Measurements from ENCODE around the gene PTGFRN.

Gene PTGFRN

DNA sequence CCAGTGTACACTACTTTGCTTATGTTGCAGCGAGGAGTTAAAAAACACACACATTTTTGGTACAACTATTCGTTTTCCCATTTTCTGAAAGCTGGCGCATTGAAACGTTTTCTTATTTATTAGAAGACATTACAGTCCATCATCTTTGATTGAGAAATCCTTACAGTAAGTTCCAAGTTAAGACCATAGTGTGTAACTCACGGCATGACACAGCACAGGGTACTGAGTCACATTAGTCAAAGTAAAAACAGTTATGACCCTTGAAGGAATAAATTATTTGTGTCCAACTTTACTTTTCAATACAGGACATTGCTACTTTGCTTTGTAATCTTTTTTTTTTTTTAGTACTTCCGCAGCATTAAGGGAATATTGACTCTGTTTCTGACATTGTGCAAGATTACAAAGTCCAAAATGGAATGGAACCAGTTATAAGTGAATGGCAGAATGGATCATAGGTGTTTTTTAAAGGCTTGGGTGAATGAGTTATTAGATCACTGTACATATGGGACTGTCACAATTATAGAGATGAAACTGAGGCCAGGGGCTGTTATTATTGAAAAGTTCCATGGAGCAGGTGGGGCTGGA is 11.7 kb downstream of the PTGFRN start:
- no peak overlapping the region for H3K4me3 ChIP-seq (ENCODE audit: low read length)
- H3K9me3 ChIP-seq (ENCODE audit: insufficient read depth, low read length) = no peaks in the 10 kb centered on the region
- H2AFZ ChIP-seq (ENCODE audit: low read depth, low read length) = no peak overlapping the region
- H3K27ac ChIP-seq (ENCODE audit: low read length) = no peak overlapping the region
- H3K36me3 ChIP-seq (replicated peaks; ENCODE audit: low read depth, low read length) = no peaks in the 10 kb centered on the region
- H3K4me2 ChIP-seq (ENCODE audit: low read length) = no peak overlapping the region
- H4K20me1 ChIP-seq (ENCODE audit: insufficient read depth, low read length) = no peaks in the 10 kb centered on the region
- no peak overlapping the region for H3K9ac ChIP-seq (ENCODE audit: low read length)
- peaks cover 6% of the 10 kb centered on the region; the same call in 1 of the 2 replicates for H3K27me3 ChIP-seq (ENCODE audit: low read depth, low read length)
- TF ChIP-seq, protein P1, sequence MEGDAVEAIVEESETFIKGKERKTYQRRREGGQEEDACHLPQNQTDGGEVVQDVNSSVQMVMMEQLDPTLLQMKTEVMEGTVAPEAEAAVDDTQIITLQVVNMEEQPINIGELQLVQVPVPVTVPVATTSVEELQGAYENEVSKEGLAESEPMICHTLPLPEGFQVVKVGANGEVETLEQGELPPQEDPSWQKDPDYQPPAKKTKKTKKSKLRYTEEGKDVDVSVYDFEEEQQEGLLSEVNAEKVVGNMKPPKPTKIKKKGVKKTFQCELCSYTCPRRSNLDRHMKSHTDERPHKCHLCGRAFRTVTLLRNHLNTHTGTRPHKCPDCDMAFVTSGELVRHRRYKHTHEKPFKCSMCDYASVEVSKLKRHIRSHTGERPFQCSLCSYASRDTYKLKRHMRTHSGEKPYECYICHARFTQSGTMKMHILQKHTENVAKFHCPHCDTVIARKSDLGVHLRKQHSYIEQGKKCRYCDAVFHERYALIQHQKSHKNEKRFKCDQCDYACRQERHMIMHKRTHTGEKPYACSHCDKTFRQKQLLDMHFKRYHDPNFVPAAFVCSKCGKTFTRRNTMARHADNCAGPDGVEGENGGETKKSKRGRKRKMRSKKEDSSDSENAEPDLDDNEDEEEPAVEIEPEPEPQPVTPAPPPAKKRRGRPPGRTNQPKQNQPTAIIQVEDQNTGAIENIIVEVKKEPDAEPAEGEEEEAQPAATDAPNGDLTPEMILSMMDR (IDR thresholded peaks at IDR 0.05; ENCODE audit: low read depth, low read length) = no peak
- TF ChIP-seq EZH2phosphoT487 (IDR thresholded peaks at IDR 0.05; ENCODE audit: low read depth) = no peak
- H3K79me2 ChIP-seq (ENCODE audit: low read length) = no peaks in the 10 kb centered on the region
- no peaks in the 10 kb centered on the region for H3K4me1 ChIP-seq (ENCODE audit: low read length)

DNA sequence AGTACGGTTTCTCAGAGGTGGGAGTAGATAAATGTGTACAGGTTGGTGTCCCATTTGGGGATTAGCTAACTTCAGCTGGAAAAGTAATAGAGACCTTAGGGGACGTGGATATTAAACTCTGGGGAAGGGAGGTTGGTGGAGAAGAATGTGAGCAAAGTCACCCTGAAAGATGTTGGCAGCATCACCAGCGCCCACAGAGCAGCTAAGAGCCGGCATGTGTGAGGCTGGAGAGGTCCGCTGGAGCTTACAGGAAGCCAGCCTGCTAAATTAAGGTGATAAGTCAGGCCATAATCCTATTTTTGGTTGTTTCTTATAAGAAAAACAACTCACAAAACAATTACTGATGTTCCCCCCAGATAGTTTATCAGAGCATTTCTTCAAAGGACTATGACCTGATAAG is 12.2 kb downstream of the PTGFRN start:
- Histone ChIP-seq H3K79me2 (ENCODE audit: low read length) (no peaks in the 10 kb centered on the region), H3K27ac (ENCODE audit: low read length) (no peak overlapping the region), H3K9me3 (ENCODE audit: insufficient read depth, low read length) (no peaks in the 10 kb centered on the region), H3K9ac (ENCODE audit: low read length) (no peak overlapping the region), H3K27me3 (ENCODE audit: low read depth, low read length) (peaks cover 6% of the 10 kb centered on the region; the same call in 1 of the 2 replicates), H4K20me1 (ENCODE audit: insufficient read depth, low read length) (no peaks in the 10 kb centered on the region), H3K4me3 (ENCODE audit: low read length) (no peak overlapping the region), H2AFZ (ENCODE audit: low read depth, low read length) (no peak overlapping the region), H3K4me1 (ENCODE audit: low read length) (no peaks in the 10 kb centered on the region), H3K4me2 (ENCODE audit: low read length) (no peak overlapping the region), H3K36me3 (replicated peaks; ENCODE audit: low read depth, low read length) (no peaks in the 10 kb centered on the region)
- TF ChIP-seq, protein P1 (IDR thresholded peaks at IDR 0.05; ENCODE audit: low read depth, low read length) = no peak
- TF ChIP-seq EZH2phosphoT487 (IDR thresholded peaks at IDR 0.05; ENCODE audit: low read depth) = no peak

DNA sequence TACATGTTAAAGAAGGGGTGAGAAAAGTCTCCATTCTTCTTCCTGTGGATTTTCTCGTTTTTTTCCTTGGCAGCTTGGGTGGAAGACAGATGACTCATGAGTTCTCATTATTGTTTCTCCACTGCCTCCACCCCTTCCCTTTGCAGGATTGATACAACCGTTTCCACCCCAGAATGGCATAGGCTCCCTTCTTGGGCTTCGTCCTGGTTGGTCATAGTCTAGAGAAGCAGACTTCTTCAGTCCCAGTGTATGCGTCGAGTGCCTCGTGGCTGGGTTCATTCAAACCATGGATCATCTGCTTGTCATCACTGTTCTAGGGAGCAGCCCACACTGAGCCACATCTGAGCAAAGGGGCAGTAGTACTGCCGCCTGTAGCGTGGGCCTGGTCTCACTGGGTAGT is 13.7 kb downstream of the PTGFRN start:
- Histone ChIP-seq H3K4me1 (ENCODE audit: low read length) (no peaks in the 10 kb centered on the region), H3K4me2 (ENCODE audit: low read length) (no peak overlapping the region), H2AFZ (ENCODE audit: low read depth, low read length) (no peak overlapping the region)

DNA sequence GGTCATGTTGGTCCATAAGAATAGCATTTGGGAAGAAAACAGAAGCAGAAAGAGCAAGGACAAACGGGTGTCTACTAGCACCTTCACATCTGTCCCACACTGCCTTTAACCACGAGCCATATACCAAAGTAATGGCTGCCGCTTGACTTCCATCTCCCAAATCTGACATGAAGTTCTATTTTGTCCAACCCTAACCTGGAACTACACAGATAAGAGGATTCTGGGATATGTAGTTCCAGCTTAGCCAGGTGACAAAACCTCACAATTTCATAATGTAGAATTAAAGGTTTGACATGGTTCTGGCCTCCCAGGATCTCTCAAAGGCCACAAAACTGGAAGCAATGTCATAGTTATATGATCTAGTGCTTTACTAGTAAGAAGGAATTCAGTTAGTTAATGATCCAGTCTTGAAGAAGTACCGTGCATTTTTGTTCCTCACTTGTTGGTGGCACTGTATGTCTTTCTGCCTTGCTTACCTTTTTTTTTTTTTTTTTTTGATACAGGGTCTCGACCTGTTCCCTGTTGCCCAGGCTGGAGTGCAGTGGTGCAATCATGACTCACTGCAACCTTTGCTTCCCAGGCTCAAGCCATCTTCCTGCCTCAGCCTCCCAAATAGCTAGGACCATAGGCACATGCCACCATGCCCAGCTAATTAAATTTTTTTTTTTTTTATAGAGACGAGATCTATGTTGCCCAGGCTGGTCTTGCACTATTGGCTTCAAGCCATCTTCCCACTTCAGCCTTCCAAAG is 17.5 kb downstream of the PTGFRN start:
- Histone ChIP-seq H3K27me3 (ENCODE audit: low read depth, low read length) (peaks cover 6% of the 10 kb centered on the region; the same call in 1 of the 2 replicates), H4K20me1 (ENCODE audit: insufficient read depth, low read length) (no peaks in the 10 kb centered on the region), H3K79me2 (ENCODE audit: low read length) (no peaks in the 10 kb centered on the region), H2AFZ (ENCODE audit: low read depth, low read length) (no peak overlapping the region), H3K9me3 (ENCODE audit: insufficient read depth, low read length) (no peaks in the 10 kb centered on the region), H3K36me3 (replicated peaks; ENCODE audit: low read depth, low read length) (no peaks in the 10 kb centered on the region), H3K4me3 (ENCODE audit: low read length) (no peak overlapping the region), H3K4me2 (ENCODE audit: low read length) (no peak overlapping the region), H3K4me1 (ENCODE audit: low read length) (no peaks in the 10 kb centered on the region), H3K9ac (ENCODE audit: low read length) (no peak overlapping the region), H3K27ac (ENCODE audit: low read length) (no peak overlapping the region)
- TF ChIP-seq EZH2phosphoT487 (IDR thresholded peaks at IDR 0.05; ENCODE audit: low read depth) = no peak
- TF ChIP-seq, protein P1 (IDR thresholded peaks at IDR 0.05; ENCODE audit: low read depth, low read length) = no peak

More for the DNA sequence above, 13.7 kb downstream of the PTGFRN start:
- no peaks in the 10 kb centered on the region for H3K9me3 ChIP-seq (ENCODE audit: insufficient read depth, low read length)
- no peak for TF ChIP-seq EZH2phosphoT487 (IDR thresholded peaks at IDR 0.05; ENCODE audit: low read depth)
- TF ChIP-seq, protein P1 (IDR thresholded peaks at IDR 0.05; ENCODE audit: low read depth, low read length) = no peak
- no peak overlapping the region for H3K9ac ChIP-seq (ENCODE audit: low read length)
- H3K27me3 ChIP-seq (ENCODE audit: low read depth, low read length) = peaks cover 6% of the 10 kb centered on the region; the same call in 1 of the 2 replicates
- H3K79me2 ChIP-seq (ENCODE audit: low read length) = no peaks in the 10 kb centered on the region
- H3K4me3 ChIP-seq (ENCODE audit: low read length) = no peak overlapping the region
- H3K27ac ChIP-seq (ENCODE audit: low read length) = no peak overlapping the region
- H3K36me3 ChIP-seq (replicated peaks; ENCODE audit: low read depth, low read length) = no peaks in the 10 kb centered on the region
- H4K20me1 ChIP-seq (ENCODE audit: insufficient read depth, low read length) = no peaks in the 10 kb centered on the region
